A673 (cell line): ENCODE results near the gene LPP.

Experiments used
- EZH2 ChIP-seq: fragments of 200-600 bp; sonication (generic); IDR thresholded peaks from 2 replicates; pipeline ENCODE4 v1.6.1; 2017; ENCODE audit warnings: borderline replicate concordance, low read depth, mild to moderate bottlenecking, mixed read lengths, antibody characterized with exemption, low read length; ENCODE audit not compliant: poor library complexity, severe bottlenecking
- TF ChIP-seq, protein P1 (sequence below): fragments of 300-800, 200-600 bp; sonication (generic); conservative IDR thresholded peaks from 2 replicates; pipeline ENCODE4 v1.5.1; 2017; ENCODE audit warnings: low read depth, mild to moderate bottlenecking, antibody characterized with exemption, low read length, moderate library complexity, mixed read lengths

DNA sequence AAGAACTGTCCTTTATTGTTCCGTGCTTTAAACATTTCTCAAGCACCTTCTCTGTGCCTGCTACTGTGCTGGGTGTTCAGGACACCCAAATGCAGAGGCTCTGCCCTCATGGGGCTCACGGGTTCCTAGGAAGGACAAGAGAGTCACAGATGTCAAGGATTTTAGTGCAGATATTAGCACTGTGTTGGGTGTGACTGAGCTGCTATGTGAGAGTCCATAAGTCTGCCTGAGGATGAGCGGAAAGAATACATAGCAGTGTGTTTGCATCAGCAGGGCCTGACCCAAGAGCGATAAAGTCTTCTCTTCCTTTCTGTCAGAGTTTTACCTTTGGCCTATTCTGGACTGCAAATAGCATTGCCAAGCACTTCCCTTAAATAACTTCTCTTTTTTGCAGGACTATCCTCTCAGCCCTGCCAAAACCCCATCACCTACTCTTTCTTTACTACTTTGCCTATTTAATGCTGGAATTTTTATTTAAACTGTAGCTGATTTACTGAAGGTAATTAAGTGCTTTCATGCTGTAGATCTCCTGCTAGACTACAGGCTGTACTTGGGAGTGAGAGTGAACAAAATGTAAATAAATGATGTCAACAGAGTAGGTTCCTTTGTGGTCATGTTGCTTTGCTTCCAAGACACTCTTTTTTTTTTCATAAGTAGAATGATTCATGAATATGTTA, 558.4 kb downstream of the LPP start:
- TF ChIP-seq, protein P1, sequence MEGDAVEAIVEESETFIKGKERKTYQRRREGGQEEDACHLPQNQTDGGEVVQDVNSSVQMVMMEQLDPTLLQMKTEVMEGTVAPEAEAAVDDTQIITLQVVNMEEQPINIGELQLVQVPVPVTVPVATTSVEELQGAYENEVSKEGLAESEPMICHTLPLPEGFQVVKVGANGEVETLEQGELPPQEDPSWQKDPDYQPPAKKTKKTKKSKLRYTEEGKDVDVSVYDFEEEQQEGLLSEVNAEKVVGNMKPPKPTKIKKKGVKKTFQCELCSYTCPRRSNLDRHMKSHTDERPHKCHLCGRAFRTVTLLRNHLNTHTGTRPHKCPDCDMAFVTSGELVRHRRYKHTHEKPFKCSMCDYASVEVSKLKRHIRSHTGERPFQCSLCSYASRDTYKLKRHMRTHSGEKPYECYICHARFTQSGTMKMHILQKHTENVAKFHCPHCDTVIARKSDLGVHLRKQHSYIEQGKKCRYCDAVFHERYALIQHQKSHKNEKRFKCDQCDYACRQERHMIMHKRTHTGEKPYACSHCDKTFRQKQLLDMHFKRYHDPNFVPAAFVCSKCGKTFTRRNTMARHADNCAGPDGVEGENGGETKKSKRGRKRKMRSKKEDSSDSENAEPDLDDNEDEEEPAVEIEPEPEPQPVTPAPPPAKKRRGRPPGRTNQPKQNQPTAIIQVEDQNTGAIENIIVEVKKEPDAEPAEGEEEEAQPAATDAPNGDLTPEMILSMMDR = no peak
- no peak for TF ChIP-seq EZH2
